HL-60 (cell line): ENCODE data around the gene RCL1.

Experiments used
- POLR2AphosphoS5 ChIP-seq: IDR thresholded peaks from 2 replicates; pipeline ENCODE4 v1.6.1; 2012; ENCODE audit warnings: low read depth
- SPI1 ChIP-seq: IDR thresholded peaks from 2 replicates; pipeline ENCODE4 v1.6.1; 2012; ENCODE audit warnings: low read depth, mild to moderate bottlenecking, borderline replicate concordance
- TF ChIP-seq, protein P1 (sequence below): IDR thresholded peaks from one replicate; pipeline ENCODE4 v1.5.1; 2011; ENCODE audit warnings: low read length, control low read depth, inconsistent platforms; ENCODE audit not compliant: insufficient read depth
- TF ChIP-seq, protein P2 (sequence below): IDR thresholded peaks from 2 replicates; pipeline ENCODE4 v1.6.1; 2012; ENCODE audit warnings: low read depth; ENCODE audit not compliant: insufficient replicate concordance

DNA sequence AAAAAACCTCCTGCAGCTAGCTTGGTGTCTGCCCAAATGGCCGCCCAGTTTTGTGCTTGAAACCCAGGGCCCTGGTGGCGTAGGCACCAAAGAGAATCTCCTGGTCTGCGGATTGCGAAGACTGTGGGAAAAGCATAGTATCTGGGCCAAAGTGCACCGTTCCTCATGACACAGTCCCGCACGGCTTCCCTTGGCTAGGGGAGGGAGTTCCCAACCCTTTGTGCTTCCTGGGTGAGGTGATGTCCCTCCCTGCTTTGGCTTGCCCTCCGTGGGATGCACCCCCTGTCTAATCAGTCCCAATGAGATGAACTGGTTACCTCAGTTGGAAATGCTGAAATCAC is 109.4 kb downstream of the RCL1 start:
- TF ChIP-seq, protein P1, sequence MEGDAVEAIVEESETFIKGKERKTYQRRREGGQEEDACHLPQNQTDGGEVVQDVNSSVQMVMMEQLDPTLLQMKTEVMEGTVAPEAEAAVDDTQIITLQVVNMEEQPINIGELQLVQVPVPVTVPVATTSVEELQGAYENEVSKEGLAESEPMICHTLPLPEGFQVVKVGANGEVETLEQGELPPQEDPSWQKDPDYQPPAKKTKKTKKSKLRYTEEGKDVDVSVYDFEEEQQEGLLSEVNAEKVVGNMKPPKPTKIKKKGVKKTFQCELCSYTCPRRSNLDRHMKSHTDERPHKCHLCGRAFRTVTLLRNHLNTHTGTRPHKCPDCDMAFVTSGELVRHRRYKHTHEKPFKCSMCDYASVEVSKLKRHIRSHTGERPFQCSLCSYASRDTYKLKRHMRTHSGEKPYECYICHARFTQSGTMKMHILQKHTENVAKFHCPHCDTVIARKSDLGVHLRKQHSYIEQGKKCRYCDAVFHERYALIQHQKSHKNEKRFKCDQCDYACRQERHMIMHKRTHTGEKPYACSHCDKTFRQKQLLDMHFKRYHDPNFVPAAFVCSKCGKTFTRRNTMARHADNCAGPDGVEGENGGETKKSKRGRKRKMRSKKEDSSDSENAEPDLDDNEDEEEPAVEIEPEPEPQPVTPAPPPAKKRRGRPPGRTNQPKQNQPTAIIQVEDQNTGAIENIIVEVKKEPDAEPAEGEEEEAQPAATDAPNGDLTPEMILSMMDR = no peak
- TF ChIP-seq, protein P2, sequence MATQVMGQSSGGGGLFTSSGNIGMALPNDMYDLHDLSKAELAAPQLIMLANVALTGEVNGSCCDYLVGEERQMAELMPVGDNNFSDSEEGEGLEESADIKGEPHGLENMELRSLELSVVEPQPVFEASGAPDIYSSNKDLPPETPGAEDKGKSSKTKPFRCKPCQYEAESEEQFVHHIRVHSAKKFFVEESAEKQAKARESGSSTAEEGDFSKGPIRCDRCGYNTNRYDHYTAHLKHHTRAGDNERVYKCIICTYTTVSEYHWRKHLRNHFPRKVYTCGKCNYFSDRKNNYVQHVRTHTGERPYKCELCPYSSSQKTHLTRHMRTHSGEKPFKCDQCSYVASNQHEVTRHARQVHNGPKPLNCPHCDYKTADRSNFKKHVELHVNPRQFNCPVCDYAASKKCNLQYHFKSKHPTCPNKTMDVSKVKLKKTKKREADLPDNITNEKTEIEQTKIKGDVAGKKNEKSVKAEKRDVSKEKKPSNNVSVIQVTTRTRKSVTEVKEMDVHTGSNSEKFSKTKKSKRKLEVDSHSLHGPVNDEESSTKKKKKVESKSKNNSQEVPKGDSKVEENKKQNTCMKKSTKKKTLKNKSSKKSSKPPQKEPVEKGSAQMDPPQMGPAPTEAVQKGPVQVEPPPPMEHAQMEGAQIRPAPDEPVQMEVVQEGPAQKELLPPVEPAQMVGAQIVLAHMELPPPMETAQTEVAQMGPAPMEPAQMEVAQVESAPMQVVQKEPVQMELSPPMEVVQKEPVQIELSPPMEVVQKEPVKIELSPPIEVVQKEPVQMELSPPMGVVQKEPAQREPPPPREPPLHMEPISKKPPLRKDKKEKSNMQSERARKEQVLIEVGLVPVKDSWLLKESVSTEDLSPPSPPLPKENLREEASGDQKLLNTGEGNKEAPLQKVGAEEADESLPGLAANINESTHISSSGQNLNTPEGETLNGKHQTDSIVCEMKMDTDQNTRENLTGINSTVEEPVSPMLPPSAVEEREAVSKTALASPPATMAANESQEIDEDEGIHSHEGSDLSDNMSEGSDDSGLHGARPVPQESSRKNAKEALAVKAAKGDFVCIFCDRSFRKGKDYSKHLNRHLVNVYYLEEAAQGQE = no peak
- TF ChIP-seq SPI1 (no peak), POLR2AphosphoS5 (no peak)
